Amniotic epithelial cell (primary cell): ENCODE data around the gene SOWAHA.

Experiments
- DNase-seq: peaks from one replicate; pipeline ENCODE4 v3.0.0-alpha.2; 2010; ENCODE audit warnings: low read depth

Gene SOWAHA

DNA sequence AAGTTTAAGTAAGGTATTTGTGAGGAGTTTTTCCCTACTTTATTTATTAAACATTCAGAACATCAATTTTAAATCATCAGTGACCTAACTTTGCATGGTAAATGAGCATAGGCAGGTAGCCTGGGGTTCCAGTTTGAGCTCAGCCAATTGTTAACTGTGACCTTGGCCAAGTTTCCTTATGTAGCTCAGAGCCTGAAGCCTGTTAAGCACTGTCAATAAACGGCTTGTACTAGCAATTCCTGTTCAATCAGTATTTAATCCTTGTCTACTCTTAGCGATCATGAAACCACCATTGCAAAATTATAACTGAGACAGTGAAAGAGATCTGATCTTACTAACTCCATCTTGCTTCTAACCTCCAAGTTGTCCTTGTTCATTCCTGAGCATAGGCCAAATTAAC is 4.7 kb upstream of the SOWAHA start:
- no peak for DNase-seq

DNA sequence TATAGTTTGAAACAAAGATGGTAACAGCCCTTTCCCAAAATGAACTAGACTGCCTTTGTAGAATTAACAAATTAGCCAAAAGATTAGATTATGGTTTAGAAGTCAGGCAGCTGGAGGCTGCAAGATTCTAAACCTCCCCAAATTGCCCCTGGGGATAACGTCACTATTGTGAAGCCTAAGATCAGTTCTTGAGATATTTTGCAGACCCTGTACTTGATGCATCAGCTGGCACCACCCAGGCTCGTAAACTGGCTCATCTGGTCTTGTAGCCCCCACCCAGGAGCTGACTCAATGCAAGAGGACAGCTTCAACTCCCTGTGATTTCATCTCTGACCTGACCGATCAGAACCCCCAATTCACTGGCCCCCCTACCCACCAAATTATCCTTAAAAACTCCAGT is 4.2 kb upstream of the SOWAHA start:
- no peak for DNase-seq

DNA sequence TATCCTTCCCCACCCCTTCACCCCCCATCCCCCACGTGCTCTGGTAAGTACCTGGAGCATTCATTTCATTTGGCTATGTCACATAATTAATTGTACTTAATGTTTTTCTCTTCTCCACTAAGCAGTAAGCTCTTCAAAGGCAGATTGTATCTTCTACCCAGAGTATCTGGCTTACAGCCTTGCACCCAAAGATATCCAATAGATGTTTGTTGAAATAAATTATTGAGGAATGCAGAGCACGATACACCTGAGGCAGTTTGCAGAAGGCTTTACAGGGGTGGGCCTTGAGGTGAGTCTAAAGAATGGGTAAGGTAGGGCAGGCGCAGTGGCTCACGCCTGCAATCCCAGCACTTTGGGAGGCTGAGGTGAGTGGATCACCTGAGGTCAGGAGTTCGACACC is 2.5 kb upstream of the SOWAHA start:
- no peak for DNase-seq

DNA sequence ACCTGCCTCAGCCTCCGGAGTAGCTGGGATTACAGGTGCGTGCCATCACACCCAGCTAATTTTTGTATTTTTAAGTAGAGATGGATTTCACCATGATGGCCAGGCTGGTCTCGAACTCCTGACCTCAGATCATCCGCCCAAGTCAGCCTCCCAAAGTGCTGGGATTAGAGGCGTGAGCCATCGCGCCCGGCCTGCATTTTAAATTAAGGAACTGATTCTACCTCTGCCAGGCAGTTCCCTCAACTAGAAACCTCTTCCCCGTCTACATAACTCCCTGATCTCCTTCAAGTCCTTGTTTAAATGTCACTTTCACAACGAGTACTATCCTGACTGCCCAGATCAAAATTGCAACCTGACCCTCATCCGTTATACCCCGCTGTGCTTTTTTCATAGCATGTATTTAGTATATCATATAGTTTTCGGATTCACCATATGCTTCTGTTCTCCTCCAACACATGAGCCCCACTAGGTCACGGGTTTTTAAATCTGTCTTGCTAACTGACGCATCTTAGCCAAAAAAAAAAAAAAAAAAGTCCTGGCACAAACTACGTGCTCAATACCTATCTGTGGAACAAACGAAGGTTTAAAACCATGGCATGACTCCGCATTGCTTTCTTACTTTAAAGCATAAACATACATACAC is 858 bp upstream of the SOWAHA start:
- DNase-seq, result no peak

DNA sequence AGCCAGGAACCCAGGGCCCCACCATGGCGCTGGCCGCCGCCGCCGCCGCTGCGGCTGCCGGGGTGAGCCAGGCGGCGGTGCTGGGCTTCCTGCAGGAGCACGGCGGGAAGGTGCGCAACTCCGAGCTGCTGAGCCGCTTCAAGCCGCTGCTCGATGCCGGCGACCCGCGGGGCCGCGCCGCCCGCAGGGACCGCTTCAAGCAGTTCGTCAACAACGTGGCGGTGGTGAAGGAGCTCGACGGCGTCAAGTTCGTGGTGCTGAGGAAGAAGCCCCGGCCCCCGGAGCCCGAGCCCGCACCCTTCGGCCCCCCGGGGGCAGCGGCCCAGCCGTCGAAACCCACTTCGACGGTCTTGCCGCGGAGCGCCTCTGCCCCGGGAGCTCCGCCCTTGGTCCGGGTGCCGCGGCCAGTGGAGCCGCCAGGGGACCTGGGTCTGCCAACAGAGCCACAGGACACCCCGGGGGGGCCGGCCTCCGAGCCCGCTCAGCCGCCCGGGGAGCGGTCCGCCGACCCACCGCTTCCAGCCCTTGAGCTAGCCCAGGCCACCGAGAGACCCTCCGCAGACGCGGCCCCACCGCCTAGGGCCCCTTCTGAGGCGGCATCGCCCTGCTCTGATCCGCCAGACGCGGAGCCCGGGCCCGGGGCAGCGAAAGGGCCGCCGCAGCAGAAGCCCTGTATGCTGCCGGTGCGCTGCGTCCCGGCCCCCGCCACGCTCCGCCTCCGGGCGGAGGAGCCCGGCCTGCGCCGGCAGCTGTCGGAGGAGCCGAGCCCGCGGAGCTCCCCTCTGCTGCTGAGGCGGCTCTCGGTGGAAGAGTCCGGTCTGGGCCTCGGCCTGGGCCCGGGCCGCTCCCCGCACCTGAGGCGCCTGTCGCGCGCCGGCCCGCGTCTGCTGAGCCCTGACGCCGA is 749 bp downstream of the SOWAHA start:
- no peak for DNase-seq

DNA sequence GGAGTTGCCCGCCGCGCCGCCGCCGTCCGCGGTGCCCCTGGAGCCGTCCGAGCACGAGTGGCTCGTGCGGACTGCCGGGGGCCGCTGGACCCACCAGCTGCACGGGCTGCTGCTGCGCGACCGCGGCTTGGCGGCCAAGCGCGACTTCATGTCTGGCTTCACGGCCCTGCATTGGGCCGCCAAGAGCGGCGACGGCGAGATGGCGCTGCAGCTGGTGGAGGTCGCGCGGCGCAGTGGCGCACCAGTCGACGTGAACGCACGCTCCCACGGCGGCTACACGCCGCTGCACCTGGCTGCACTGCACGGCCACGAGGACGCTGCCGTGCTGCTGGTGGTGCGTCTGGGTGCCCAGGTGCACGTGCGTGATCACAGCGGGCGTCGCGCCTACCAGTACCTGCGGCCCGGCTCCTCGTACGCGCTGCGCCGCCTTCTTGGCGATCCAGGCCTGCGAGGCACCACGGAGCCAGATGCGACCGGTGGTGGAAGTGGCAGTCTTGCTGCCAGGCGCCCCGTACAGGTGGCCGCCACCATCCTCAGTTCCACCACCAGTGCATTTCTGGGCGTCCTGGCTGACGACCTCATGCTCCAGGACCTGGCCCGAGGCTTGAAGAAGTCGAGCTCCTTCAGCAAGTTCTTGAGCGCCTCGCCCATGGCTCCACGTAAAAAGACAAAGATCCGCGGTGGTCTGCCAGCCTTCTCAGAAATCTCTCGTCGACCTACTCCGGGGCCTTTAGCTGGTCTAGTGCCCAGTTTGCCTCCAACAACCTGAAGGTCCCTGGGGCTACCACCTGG is 1.6 kb downstream of the SOWAHA start:
- DNase-seq, result no peak

DNA sequence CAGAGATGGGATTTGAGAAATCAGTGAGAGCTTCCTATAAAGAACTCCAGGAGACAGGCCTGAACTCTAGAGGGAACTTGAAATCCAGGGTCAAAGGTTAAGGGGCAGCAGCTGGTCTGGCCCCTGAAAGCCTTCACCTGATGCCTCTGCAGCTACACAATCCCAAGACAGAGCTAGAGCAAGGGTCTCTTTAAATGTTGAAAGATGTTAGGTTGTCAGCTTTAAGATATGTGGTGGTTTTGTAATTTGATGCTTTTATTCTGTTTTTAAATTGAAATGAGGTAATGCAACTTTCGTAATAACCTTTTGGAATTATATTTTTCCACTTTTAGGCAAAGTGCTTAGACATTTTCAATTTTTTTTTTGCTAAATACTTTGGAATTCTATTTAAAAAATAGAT is 2.4 kb downstream of the SOWAHA start:
- DNase-seq, result peak; percentile 37

DNA sequence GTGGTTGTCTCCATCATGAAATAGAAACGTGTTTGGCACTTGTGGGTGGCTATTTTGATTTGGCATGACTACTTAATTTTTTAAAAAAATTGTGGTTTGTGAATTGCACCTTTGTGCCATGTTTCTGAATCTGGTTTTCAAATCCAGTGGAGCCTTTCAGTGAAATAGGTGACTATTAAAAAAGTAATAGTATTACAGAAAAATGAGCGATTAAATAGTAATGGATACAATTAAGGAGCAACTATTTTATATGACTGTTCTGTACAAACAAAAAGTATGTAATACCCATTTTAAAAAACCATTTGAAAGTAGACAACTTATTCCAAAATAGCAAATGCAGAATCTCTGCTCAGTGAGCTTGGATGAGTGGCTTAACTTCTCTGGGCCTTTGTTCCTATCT is 3.0 kb downstream of the SOWAHA start:
- no peak for DNase-seq

DNA sequence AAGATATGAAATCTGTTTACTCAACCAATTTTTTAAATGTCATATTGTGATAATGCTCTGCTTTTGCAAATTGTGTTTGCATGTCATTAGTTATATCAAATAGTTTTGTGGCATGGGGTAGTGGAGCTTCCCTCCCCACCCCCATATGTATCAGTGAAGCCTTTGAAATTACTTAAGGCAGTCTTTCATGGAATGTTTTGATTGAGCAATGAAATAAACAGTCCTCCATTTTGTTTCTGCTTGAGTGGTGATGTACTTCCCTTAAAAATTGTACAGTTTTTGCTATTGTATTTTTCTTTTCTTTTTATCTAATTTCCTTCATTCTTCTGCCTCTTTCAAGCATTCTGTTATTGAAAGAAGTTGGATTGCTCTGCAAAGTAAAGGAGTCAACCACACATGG is 3.5 kb downstream of the SOWAHA start:
- peak; percentile 48 for DNase-seq

DNA sequence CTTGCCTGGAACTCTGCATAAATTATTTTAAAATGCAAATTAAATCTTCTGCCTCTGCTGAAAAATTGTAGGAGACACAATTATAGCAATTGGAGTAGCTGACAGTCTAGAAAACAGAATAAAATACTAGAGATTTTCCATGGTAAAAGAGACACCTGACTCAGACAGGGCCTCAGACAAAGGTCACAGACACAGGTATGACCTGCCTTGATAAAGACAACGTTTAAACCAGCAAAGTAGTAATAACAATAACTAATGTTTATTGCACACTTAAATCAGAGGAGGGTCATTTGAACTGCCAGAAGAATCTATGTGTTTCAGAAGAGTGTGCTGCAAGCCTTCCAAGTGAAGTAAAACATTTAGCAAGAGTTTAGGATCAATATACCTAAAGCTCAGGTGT is 3.9 kb downstream of the SOWAHA start:
- no peak for DNase-seq

DNA sequence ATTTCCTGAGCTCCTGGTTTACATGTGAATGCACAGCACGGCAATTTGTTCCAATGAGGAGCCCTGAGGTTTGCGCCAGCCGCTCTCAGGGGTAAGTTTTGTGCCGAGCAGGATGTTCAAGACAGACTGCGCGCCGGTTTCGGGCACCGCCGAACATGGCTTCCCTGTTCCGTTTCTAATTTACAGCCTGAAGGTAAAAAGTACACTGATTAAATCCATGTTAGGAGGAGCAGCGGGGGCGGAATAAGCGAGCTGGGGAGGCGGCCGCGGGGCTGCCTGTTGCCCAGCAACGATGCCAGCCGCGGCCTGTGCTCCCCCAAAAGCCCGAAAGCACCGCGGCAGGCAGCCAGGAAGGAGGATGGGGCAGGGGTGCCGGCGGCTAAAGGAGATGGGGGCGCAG is 6.4 kb downstream of the SOWAHA start:
- no peak for DNase-seq

DNA sequence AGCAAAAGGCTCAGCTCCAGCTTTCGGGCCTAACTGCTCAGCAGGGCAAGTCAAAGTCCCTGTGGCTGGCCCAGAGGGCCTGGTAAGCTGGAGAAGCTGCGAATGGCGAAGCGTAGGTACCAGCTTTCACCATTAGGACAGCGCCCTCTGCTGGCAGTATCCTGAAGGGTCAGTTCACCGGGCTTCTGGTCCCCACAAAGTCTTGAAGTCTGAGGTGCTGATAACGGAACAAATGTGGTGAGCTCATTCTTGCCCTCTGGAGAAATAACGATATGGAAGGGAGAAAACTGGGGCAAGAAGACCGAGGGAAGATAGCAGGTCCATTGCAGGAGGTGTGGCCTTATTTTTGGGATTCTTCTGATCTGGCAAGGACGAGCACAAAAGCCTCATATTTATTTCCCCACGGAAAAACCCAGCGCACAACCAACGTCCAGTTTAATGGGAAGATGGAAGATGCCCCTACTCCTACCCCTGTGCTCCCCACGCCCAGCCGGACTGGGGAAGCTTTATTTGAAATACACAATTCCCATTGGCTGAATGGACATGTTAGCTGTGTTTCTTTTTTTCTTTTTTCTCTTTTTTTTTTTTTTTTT is 7.2 kb downstream of the SOWAHA start:
- DNase-seq, result peak; percentile 92

DNA sequence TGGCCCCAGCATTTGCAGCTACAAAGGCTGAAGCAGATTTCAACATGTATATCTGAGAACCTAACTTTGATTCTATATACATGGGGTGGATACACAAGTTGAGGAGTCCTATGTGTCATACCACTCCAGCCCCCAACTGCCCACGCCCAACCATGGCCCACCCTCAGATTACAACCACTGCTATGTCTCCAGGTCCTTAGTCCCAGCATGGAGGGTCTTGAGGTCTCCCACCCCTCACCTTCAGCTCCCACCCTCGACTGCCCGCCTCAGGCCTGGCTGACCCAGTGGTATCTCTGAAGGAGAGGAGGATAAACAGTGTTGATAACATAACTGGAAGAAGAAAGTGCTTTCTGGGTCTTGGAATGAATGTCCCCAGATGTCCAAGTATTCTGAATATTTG is 8.2 kb downstream of the SOWAHA start:
- no peak for DNase-seq

DNA sequence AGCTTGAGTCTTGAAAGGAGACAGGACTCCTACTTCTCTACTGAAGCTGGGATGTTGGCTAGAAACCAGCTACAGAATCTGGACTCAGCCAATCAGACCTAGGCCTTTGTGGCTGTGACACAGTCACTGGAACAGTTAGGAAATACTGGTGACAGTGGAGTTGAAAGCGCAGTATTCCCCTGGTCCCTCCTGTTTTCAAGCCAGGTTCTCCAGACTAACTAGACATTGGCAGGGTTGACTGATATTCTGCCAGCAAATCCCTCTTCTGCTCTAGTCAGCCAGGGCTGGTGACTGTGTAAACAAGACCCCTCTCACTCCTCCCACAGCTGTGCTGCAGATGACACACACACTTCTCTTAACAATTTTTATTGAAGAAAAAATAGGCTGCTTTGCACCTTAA is 8.7 kb downstream of the SOWAHA start:
- DNase-seq, result no peak

DNA sequence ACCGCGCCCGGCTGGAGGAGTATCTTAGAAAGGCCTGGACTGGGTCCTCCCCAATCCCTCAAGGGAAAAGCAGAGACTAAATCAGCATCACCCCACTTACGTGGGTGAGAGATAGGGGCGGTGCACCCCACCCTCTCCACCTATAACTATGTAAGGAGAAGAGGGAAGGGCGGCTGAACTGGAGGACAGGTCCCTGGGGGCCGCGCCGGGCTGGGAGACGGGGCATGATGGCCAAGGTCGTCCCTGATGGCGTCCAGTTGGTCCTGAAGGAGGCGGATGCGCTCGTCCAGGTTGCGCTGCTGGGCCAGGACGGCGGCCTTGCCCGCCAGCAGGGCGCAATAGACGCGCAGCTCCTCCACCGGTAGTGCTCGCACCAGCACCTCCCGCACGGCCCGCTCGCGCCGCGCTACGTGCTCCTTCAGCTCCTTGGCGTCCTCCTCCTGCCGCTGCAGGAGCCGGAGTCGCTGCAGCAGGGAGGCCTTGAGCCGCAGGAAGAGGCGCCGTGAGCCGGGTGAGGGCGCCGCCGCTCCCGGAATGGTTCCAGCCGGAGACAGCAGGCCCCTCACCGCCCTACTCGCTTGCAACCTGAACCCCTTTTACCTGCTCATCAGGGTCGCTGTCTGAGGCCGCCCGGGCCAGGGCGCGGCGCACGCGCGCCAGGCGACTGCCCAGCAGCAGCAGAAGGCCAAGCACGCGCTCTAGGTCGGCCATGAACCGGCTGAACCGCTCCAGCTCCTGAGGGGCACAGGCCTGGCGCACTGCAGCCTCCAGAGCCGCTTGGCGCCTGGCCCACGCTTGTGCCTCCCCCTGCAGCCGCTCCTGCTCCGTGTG is 9.8 kb downstream of the SOWAHA start:
- peak; percentile 48 for DNase-seq

DNA sequence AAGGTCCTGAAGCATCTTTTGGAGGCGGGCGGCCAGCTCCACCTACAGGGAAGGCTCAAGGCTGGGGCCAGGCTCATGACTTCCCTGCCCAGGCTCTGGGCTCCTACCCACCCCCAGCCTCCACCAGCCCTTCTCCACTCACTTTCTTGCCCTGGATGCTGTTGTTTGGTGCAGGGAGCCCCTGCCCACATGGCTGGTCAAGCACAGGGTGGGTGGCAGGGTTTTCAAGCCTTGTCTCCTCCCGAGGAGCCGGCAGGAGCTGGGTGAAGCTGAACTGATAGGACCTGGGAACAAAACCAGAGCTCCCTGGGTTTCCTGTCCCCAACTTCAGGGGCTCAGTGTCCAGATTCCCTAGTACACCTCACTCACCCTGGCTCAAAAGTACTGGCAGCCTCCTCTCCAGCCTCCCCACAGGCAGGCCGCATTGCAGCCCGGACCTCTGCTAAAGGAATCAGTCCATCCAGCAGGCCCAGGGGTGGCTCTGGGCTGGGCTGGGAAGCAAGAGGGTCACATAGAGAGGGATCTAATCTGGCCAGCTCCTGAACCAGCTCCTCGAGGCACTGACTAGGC is 10.5 kb downstream of the SOWAHA start:
- DNase-seq, result no peak

DNA sequence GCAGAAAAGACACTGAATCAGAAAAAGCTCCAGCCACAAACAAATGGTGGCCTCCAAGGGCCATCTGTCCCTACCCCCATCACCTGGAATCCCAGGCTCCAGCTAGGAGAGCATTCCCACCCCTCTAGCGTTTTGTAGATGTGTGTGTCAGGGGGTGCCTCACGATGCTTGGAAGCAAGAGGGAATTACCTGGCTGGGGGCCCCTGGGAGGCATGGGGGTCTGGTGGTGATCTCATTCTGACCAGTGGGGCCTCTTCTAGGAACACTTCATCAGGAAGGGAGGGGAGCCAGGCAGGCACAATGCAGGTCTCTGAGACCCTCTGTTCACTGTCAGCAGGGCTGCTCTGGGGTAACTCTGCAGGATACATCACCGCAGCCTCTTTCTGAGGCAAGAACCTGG is 11.3 kb downstream of the SOWAHA start:
- DNase-seq, result no peak

DNA sequence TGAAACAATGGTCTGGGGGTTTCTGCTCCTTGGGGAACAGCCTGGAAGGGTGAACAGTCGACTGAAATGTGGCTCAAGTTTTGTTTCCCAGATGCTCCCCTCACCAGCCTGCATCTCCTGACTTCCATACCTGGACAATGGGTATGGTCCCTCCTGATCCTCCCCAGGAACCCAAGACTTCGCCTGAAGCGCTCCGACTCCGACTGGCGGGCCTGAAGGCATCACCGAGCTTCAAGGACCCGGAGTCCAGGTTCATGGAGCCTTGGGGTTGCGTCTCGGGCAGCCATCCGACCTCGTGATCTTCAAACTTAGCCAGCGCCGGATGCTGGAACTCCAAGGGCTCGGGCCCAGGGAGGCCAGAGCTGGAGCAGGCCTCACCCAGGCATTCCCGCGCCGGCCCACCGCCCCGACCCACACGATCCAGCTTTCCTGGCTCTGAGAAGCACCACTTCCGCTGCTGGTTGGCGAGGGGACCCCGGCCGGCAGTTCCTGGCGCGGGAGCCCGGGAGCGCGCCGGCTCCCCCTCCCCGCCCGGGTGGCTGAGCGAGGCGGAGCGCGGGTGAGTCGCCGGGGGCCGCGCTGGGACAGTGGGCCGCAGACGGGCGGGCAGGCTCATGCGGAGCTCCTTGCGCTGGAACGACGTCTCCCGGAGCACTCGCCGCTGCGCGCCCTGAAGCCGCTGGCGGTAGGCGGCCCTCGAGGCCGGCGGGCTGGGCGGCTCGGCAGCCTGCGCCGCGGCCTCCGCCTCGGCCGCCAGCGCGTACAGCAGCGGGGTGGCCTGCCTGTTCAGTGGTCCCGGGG is 12.1 kb downstream of the SOWAHA start:
- DNase-seq, result no peak

DNA sequence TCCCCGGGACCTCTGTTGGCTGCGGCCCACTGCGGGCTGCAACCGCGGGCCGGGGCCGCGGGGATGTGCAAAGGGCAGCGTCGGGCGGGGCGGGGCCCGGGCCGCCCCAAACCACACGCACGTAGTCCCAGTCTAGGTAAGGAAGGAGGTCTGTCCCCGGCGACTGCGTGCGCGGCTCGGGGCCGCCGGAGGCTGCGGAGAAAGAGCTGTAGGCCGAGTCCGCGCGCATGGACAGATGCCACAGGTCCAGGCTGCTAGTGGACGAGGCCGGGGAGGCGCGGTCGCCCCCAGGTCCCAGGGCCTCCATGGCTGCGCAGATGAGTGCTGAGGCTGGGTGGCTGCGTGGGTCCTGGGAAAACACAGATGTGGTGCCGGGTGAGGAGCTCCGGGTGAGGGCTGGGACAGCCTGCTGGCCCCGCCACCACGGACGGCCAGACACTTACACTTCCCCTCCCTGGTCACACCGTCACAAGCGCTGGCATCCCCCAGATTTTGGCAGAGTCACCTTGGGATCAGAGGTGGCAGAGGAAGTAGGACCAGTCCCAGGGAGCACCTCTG is 12.8 kb downstream of the SOWAHA start:
- no peak for DNase-seq
